WTC11 (cell line): Measurements from ENCODE around the gene WDPCP. TPM values are rescaled to one million over a fixed set of nuclear protein-coding genes. Genes with fewer than 3 reads are reported as not detected.

Experiments
- ATAC-seq: fragments of 200-7000 bp; cut with Tn5 transposase; 2 replicates; pipeline ENCODE4 v1.10.0; 2021; ENCODE audit warnings: mild to moderate bottlenecking, moderate library complexity
- CTCF ChIA-PET: fragments of 300-600 bp; sonication (Branson Sonifier 250); formaldehyde crosslinking; loops from one replicate; lab custom pipeline; 2021; ENCODE audit warnings: antibody characterized with exemption; lab: Charles Lee
- POLR2A ChIA-PET: fragments of 350-600 bp; sonication (Branson Sonifier 250); formaldehyde crosslinking; loops from one replicate; lab custom pipeline; 2021; ENCODE audit warnings: antibody characterized with exemption; lab: Charles Lee
- DNase-seq: peaks from one replicate; pipeline ENCODE4 v3.0.0; 2021; ENCODE audit warnings: low spot score
- H3K27ac Mint-ChIP-seq: 2 replicates; pipeline ENCODE4 v1.8.0; 2021; ENCODE audit warnings: mixed read lengths
- H3K27me3 Mint-ChIP-seq: 2 replicates; pipeline ENCODE4 v1.8.0; 2021; ENCODE audit warnings: low read depth, mild to moderate bottlenecking, moderate library complexity, mixed read lengths
- H3K36me3 Mint-ChIP-seq: 2 replicates; pipeline ENCODE4 v1.8.0; 2021; ENCODE audit warnings: mixed read lengths
- H3K4me1 Mint-ChIP-seq: 2 replicates; pipeline ENCODE4 v1.8.0; 2022; ENCODE audit warnings: mixed read lengths
- H3K4me3 Mint-ChIP-seq: 2 replicates; pipeline ENCODE4 v1.8.0; 2021; ENCODE audit warnings: mild to moderate bottlenecking, moderate library complexity, mixed read lengths
- H3K9me3 Mint-ChIP-seq: 2 replicates; pipeline ENCODE4 v1.8.0; 2021; ENCODE audit warnings: mixed read lengths
- AFF4 ChIP-seq: sonication (generic); formaldehyde crosslinking; IDR thresholded peaks from 2 replicates; pipeline ENCODE4 v1.8.1; 2023; ENCODE audit warnings: mild to moderate bottlenecking, missing genetic modification reagents, borderline replicate concordance
- AR ChIP-seq: fragments of 250-450 bp; sonication (Bioruptor Pico); IDR thresholded peaks from 2 replicates; pipeline ENCODE4 v1.9.0; 2021; ENCODE audit warnings: mild to moderate bottlenecking
- CDX4 ChIP-seq: fragments of 250-450 bp; sonication (Bioruptor Pico); IDR thresholded peaks from 2 replicates; pipeline ENCODE4 v1.9.0; 2021; ENCODE audit warnings: moderate library complexity, mild to moderate bottlenecking, inconsistent platforms, borderline replicate concordance
- EMX1 ChIP-seq: fragments of 250-450 bp; sonication (Bioruptor Pico); IDR thresholded peaks from 2 replicates; pipeline ENCODE4 v1.8.0; 2021; ENCODE audit warnings: mild to moderate bottlenecking
- GRHL2 ChIP-seq: fragments of 250-450 bp; sonication (Bioruptor Pico); IDR thresholded peaks from 2 replicates; pipeline ENCODE4 v1.8.0; 2022; ENCODE audit warnings: mild to moderate bottlenecking, moderate library complexity; ENCODE audit not compliant: insufficient replicate concordance, severe bottlenecking
- HMGXB4 ChIP-seq: sonication (generic); formaldehyde crosslinking; IDR thresholded peaks from 2 replicates; pipeline ENCODE4 v1.8.1; 2023; ENCODE audit warnings: mild to moderate bottlenecking, moderate library complexity, missing genetic modification reagents
- KAT7 ChIP-seq: sonication (generic); formaldehyde crosslinking; IDR thresholded peaks from 2 replicates; pipeline ENCODE4 v1.8.1; 2023; ENCODE audit warnings: missing genetic modification reagents, mild to moderate bottlenecking, borderline replicate concordance
- TEAD4 ChIP-seq: sonication (generic); formaldehyde crosslinking; IDR thresholded peaks from 2 replicates; pipeline ENCODE4 v1.8.0; 2022; ENCODE audit warnings: mild to moderate bottlenecking, missing genetic modification reagents
- ZBTB43 ChIP-seq: sonication (generic); formaldehyde crosslinking; IDR thresholded peaks from 2 replicates; pipeline ENCODE4 v1.8.1; 2023; ENCODE audit warnings: mild to moderate bottlenecking, missing genetic modification reagents
- ZNF138 ChIP-seq: sonication (generic); formaldehyde crosslinking; conservative IDR thresholded peaks from 2 replicates; pipeline ENCODE4 v1.8.1; 2022; ENCODE audit warnings: mild to moderate bottlenecking, moderate library complexity, missing genetic modification reagents
- ZNF263 ChIP-seq: sonication (generic); formaldehyde crosslinking; IDR thresholded peaks from 2 replicates; pipeline ENCODE4 v1.8.1; 2022; ENCODE audit warnings: low read depth, mild to moderate bottlenecking, moderate library complexity, missing genetic modification reagents
- ZNF281 ChIP-seq: sonication (generic); formaldehyde crosslinking; IDR thresholded peaks from 2 replicates; pipeline ENCODE4 v1.8.0; 2023; ENCODE audit warnings: mild to moderate bottlenecking, missing genetic modification reagents
- ZNF317 ChIP-seq: sonication (generic); formaldehyde crosslinking; IDR thresholded peaks from 2 replicates; pipeline ENCODE4 v1.8.1; 2023; ENCODE audit warnings: low read depth, mild to moderate bottlenecking, moderate library complexity, missing genetic modification reagents, borderline replicate concordance
- ZNF396 ChIP-seq: fragments of 250-450 bp; sonication (Bioruptor Pico); IDR thresholded peaks from 2 replicates; pipeline ENCODE4 v1.8.0; 2021; ENCODE audit warnings: mild to moderate bottlenecking, moderate library complexity, borderline replicate concordance
- ZNF416 ChIP-seq: fragments of 250-450 bp; sonication (Bioruptor Pico); IDR thresholded peaks from 2 replicates; pipeline ENCODE4 v1.9.0; 2021; ENCODE audit warnings: mild to moderate bottlenecking, inconsistent platforms
- total RNA-seq: library from RNA; stranded (reverse); gene quantifications from 3 replicates; pipeline ENCODE4 v1.2.3, GENCODE V29; 2021
- TF ChIP-seq, protein P1 (sequence below): sonication (generic); formaldehyde crosslinking; IDR thresholded peaks from 2 replicates; pipeline ENCODE4 v1.8.0; 2022; ENCODE audit warnings: mild to moderate bottlenecking, missing genetic modification reagents
- TF ChIP-seq, protein P2 (sequence below): sonication (generic); formaldehyde crosslinking; IDR thresholded peaks from 2 replicates; pipeline ENCODE4 v1.8.0; 2022; ENCODE audit warnings: mild to moderate bottlenecking, missing genetic modification reagents

The WDPCP gene
- total RNA-seq, 1 experiment from 2014 or later, result 10.9 TPM

DNA sequence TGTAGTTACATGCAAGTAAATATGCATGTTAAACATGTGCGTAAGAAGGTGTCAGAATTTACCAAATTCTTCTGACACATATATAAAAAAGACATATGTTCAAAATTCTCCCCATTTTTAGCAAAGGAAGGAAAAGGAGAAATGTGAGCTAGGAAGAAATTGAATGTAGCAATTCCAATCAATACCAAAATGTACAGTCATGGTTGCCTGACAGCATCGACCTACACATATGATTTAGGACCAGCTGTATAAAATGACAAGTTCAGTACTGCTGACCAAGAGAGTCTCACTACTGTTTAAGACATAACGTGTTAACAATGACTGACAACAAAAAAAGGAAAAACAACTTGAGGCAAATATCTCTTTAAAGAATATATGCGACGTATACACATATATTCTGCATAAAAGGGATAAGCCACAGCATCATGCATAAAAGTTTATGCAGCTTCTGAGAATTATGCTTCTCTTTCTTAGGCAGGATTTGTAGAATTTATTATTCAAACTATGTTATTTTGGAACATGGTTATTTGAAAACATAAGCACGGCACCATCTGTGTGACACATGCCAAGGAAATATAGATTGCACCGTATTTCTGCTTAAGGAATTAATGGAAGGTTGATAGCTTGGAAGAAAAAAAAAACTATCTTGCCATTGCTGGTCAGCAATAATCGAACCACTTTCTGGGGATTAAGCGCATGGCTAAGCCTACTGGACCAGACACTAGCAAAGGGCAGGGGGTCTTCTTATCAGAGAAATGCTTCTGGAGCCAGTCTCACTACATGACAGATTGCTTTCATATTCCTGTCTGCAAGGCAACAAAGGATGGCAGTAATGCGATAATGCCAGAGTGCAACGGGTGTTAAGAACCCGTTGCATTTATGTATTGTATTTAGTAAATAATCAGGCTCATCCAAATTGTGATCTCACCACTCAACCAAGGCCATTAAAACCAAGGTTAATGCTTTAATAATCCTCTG is 154.0 kb downstream of the WDPCP start (continued):
- TF ChIP-seq EMX1, result no peak
- no peak for TF ChIP-seq ZNF263 (CRISPR knock-in tag)
- no peak for TF ChIP-seq ZNF416
- TF ChIP-seq, protein P1, sequence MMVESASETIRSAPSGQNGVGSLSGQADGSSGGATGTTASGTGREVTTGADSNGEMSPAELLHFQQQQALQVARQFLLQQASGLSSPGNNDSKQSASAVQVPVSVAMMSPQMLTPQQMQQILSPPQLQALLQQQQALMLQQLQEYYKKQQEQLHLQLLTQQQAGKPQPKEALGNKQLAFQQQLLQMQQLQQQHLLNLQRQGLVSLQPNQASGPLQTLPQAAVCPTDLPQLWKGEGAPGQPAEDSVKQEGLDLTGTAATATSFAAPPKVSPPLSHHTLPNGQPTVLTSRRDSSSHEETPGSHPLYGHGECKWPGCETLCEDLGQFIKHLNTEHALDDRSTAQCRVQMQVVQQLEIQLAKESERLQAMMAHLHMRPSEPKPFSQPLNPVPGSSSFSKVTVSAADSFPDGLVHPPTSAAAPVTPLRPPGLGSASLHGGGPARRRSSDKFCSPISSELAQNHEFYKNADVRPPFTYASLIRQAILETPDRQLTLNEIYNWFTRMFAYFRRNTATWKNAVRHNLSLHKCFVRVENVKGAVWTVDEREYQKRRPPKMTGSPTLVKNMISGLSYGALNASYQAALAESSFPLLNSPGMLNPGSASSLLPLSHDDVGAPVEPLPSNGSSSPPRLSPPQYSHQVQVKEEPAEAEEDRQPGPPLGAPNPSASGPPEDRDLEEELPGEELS (CRISPR knock-in tag), result no peak
- no peak for TF ChIP-seq CDX4 (CRISPR knock-in tag)
- TF ChIP-seq, protein P2, sequence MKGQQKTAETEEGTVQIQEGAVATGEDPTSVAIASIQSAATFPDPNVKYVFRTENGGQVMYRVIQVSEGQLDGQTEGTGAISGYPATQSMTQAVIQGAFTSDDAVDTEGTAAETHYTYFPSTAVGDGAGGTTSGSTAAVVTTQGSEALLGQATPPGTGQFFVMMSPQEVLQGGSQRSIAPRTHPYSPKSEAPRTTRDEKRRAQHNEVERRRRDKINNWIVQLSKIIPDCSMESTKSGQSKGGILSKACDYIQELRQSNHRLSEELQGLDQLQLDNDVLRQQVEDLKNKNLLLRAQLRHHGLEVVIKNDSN (CRISPR knock-in tag), result no peak
- TF ChIP-seq AR (CRISPR knock-in tag), result no peak
- no peak for TF ChIP-seq AFF4 (CRISPR knock-in tag)

DNA sequence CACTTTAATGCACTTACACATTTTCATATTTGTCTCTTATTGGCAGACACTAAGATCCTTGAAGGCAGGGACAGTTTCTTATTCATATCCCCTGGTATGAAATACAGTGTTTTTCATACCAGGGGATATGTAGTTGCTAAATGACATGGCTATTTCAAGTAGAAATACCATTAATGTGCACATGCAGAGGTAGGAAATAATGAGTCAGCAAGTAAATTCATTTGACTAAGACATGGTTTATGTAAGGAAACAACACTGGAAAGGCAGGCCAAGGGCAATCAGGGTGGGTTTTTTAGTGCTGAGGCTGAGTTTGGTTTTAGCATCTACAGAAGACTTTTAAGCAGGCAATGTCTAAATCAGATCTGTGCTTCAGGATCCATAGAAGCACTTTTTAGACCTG is 155.9 kb downstream of the WDPCP start:
- peaks cover 3% of the 10 kb centered on the region; the same call in 1 of the 2 replicates for H3K9me3 Mint-ChIP-seq
- ATAC-seq, result no peak
- no peak overlapping the region for H3K4me3 Mint-ChIP-seq
- ChIA-PET POLR2A (no interaction called here), CTCF (interaction anchor here (2.6 kb wide), 1 partner anchor 8 kb away, joined by 10 read pairs; no protein-coding TSS in a partner anchor)
- H3K4me1 Mint-ChIP-seq, result no peaks in the 10 kb centered on the region
- H3K27ac Mint-ChIP-seq, result no peak overlapping the region
- no peaks in the 10 kb centered on the region for H3K36me3 Mint-ChIP-seq
- no peaks in the 10 kb centered on the region for H3K27me3 Mint-ChIP-seq
- DNase-seq, result no peak
- TF ChIP-seq TEAD4 (no peak), GRHL2 (CRISPR knock-in tag) (no peak), ZNF317 (CRISPR knock-in tag) (no peak), ZNF138 (CRISPR knock-in tag) (no peak), KAT7 (CRISPR knock-in tag) (no peak), HMGXB4 (CRISPR knock-in tag) (no peak), ZBTB43 (no peak), ZNF281 (CRISPR knock-in tag) (no peak), ZNF396 (CRISPR knock-in tag) (no peak)
